GM19372 (cell line): ENCODE data around the gene PPP1R3D.
"Not testable (repeated sequence)": the region's sequence is repeated elsewhere in the genome, so short reads cannot be mapped to it uniquely, and the experiment has no call there.

Source experiments
- ATAC-seq: cut with Tn5 transposase; IDR thresholded peaks from one replicate; pipeline ENCODE4 v1.9.1; 2021; ENCODE audit warnings: mild to moderate bottlenecking, low read depth, moderate library complexity; ENCODE audit not compliant: unreplicated experiment

PPP1R3D gene, protein sequence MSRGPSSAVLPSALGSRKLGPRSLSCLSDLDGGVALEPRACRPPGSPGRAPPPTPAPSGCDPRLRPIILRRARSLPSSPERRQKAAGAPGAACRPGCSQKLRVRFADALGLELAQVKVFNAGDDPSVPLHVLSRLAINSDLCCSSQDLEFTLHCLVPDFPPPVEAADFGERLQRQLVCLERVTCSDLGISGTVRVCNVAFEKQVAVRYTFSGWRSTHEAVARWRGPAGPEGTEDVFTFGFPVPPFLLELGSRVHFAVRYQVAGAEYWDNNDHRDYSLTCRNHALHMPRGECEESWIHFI

DNA sequence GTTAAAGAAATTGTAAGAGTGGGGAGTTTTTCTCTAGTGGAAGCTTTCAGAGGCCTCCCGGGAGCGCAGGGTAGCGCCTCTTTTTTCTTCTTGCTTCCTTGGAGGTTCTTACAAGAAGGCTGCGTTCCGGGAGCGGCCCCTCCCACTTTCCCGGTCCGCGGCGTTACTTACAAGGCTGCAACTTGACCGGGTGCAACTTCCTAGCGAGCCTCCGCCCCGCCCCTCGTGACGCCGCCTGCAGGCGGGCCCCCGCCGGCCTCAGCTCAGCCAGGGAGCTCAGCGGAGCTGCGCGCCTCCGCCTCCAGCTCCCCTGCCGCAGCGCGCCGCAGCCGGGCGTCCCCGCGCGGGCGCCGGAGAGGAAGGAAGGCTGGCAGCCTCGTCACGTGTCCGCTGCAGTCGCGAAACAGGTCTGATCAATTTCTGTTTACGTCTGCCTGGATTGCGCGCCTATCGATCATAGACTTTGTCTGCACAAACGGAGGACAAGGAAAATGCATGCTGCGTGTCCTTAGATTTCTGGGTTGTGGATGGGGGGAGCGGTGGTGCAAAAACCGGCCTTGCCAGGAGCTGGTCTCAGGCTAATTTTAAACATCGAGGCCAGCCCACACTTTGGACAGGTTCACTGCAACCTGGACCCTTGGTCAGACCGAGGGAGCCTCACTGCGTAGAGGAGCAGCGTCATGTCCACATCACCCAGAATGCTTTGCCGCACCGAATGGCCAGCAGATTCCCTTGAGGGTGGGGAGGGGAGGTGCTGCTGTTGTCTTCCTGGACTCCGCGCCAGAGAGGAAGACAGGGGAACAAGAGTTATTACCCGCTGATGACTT is at the start of gene PPP1R3D, which contains the start of gene FAM217B:
TSS of gene PPP1R3D (minus strand) at position 177 of the 827 bp plus-strand sequence. CDS start 374 bp downstream, outside the sequence.
TSS of gene FAM217B (plus strand) at position 261 of the 827 bp plus-strand sequence. CDS start 3,555 bp downstream, outside the sequence.
- peak; percentile 88 for ATAC-seq

DNA sequence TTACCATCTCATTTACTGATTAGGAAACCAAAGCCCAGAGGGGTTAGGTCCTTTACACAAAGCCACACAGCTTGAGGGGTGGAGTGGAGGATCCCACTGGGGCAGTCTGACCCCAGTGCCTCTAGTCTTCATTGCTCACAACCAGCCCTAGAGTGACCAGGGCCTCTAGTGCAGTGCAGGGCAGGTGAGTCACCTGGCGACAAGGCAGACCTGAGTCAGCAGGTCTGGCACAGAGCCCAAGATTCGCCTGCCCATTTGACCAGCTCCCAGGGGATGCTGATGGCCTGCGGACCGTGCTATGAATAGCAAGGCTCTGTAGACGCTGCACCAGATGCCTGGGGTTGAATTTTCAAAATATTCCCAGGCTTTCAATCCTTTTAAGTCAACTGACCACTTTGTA is 48.0 kb upstream of the PPP1R3D start:
- no peak for ATAC-seq

DNA sequence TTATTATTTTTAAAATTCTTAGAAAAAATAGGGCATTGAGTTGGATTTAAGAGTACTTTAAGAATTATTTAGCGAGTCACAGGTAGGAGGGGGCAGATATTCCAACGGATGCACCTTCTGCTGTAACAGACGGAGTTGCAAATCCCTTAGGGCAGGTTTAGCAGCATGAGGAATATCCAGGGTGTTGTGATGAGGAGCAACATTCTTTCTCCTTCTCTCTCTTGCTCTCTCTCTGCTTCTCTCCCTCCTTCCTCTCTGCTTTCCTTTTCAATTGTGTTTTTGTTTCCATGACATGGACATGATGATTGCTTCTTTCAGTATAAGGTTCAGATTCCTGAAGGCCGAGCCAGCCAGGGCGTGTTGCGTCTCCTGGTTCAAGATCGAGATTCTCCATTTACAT is 47.0 kb upstream of the PPP1R3D start:
- no peak for ATAC-seq

DNA sequence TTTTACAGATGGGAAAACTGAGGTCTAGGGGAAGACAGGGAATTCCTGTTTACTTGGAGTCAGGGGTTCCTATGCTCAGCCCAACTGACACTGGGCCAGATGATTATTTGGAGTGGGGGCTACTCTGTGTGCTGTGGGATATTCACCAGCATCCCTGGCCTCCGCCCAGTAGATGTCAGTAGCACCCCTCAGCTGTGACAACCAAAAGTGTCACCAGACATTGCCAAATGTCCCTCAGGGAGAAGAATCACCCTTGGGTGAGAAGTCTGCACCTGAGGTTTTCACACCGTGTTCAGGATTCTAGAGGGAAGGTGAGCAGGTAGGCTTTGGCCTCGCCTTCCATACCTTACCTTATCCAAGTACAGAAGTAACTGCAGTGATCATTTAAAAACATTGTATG is 45.8 kb upstream of the PPP1R3D start:
- ATAC-seq, result no peak

DNA sequence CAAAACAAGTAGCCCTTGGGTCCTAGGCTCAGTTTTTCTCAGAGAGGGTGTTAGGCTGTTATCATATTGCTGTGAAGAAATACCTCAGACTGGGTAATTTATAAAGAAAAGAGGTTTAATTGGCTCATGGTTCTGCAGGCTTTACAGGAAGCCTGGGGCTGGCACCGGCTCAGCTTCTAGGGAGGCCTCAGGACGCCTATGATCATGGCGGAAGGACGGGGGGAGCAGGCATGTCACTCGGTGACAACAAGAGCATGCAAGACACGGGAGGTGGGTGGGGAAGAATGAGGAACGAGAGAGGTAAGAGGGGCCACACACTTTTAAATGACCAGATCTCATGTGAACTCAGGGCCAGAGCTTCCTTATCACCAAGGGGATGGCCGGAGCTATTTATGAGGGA is 45.1 kb upstream of the PPP1R3D start:
- no peak for ATAC-seq

DNA sequence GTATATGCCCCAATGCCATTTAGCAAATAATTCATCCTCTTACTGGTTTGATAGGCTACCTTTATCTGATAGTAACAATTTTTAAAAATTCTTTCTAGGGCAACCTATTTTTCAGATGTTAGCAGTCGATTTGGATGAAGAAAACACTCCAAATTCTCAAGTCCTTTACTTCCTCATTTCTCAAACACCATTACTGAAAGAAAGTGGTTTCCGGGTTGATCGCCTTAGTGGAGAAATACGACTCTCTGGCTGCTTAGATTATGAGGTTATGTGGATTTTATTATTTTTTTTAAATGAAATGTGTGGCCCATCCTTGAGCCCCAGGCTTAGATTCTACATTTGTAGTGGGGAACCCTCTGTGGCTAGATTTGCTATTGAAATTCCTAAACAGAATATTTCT is 44.4 kb upstream of the PPP1R3D start:
- ATAC-seq, result no peak

DNA sequence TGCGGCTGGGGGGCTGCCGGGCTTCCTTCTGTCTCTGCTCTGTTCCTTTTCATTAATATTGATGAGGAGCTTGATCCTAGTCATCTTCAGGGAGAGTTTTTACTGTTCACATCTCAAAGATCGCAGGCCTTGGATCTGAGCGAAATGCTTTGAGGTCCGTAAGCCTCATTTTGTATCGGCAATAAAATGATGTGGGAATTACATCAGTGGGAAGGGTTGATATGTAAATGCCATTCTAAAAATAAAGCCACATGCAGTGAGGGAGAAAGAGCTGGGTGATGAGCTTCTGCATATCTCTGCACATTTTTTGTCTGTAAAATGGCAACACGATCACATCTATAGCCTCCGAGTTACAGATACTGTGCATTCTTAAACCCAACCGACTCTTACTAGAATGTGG is 43.0 kb upstream of the PPP1R3D start:
- ATAC-seq, result no peak

DNA sequence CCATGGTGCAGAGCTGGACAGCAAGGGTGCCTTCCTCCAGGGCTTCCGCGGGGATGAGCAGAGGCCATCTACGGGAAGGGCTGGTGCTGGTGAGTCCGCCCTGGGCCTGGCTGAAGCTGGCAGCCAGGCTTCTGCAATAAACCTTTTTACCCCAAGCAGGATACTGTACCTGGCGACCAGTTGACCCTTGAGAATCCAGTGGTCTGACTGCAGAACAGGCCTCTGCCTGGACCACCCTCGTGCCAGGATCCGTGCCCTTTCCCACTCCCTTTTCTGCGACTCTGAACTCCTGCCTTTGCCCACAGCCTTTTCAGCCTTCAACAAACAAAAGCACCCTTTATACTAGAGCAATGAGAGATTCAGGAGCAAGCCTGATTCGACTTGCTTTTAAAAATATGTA is 37.0 kb upstream of the PPP1R3D start:
- no peak for ATAC-seq

DNA sequence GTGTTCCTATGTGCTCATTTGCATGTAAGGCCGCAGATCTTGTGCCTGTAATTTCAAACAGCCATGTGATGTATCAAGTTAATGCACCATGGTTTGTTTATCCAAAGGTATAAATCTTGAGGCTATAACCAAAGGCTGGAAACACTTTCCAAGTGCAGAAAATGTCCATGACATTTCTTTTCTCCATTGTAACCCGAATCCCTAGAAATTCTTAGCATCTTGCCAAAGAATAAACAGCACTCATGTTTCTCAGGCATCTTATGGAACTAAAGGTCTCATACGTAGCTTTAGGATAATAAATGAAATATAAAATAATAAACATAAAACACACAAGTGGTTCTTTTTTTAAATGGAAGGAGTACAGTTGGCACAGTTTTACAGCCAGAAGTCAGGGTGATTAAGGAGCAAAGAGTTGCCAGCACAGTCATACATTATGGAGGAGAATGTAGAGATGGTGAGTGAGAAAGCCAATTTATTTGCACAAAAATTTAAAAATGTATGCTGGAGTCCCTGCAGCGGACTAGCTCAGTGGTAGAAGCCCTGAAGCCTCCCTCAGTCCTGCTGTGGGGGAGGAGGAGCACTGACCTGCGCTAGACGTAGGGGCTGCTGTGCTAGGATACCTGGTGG is 36.2 kb upstream of the PPP1R3D start:
- ATAC-seq, result no peak

DNA sequence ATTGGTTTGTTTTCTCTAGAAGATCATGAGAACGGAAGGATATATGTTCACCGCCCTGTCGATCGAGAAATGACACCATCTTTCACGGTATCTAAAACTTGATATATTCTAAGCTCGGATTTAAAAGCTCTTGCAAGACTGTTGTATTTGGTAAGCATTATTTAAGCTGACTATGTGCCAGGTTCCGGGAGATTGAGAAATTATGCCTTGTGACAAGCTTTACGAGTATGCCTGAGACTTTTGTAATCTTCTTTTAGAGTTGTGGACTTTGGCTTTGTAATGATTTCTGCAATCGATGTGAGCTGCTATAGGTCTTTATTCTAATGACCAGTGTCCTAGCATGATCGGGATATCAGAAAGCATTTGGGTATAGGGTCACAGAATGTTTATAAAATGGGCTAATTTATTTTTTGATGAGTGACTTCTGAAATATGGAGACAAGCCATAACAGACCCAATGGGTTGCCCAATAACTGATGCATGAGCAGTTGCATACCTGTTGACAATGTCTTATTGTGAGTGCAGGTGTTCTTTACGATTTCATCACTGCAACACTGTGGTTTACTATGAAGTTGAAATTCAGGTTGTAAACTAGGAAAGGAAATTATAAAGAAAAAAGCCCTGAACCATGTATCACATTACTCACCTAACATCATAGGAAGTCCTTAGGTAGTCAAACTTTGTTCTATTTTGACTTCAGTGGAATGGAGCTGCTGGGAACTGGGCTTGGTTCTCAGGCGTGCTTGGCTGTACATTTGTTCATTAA is 32.1 kb upstream of the PPP1R3D start:
- ATAC-seq, result no peak

DNA sequence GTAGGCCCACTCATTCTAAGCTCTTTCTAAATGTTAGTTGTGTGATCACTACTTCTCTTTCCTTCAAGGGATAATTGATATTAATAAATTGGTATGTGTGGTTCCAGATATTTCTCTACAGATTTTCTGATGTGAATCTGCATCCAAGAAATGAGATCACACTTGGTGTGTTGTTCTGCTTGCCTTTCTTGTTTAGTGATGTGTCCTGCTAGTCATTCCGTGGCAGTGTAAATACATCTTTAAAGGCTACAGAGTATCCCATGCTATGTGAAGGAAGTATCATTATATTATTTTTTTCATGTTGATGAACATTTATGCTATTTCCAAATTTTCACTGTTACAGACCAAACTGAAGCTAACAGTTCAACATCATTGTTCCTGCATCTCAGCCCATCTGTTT is 31.3 kb upstream of the PPP1R3D start:
- no peak for ATAC-seq

DNA sequence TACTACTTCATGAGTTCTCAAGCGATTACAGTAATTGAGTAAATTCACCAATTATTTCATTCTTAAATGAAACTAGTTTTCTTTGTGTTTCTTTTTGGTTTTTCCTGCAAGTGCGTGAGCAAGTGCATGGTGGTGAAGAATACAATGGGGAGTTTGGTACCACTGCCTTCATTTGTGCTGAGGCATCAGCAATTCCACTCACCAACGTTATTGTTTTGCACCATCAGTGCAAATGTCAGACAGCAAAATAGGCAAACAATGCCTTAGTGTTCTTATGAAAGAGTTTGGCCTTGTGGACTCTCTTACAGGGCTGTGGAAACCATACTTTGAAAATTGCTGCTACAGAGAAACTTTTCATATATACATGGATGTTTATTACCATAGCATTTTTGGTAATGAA is 26.3 kb upstream of the PPP1R3D start:
- no peak for ATAC-seq

DNA sequence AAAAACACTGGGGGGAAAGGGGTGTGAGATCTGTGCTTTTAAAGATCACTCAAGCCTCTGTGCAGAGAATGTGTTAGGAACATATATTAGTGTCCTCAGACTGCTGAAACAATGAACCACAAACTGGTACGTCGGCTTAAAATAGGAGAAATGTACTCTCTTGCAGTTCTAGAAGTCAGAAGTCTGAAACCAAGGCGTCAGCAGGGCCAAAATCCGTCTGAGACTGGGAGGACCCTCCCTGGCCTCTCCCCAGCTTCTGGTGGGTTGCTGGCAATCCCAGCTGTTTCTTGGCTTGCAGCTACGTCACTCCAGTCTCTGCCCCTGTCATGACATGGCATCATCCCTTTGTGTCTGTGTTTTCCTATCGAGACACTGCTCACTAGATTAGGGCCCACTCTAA is 22.1 kb upstream of the PPP1R3D start:
- no peak for ATAC-seq

DNA sequence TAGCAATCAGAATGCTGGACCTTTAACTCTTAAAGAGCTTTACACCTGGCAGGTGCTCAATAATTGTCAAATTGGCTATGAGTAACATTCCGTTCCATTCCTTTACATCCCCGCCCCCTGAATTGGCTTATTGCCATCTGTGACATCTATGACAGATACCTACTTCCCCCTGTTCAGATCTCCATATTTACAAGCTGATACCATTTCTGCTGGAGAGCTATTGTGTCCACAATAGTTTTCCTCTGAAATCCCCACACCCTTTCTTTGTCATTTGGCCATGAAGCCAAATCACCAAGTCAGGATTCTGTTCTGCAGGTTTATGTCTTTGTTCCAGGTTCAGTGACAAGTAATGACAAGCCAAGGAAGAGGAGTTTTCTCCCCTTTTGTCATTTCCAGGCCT is 21.3 kb upstream of the PPP1R3D start:
- ATAC-seq, result no peak

DNA sequence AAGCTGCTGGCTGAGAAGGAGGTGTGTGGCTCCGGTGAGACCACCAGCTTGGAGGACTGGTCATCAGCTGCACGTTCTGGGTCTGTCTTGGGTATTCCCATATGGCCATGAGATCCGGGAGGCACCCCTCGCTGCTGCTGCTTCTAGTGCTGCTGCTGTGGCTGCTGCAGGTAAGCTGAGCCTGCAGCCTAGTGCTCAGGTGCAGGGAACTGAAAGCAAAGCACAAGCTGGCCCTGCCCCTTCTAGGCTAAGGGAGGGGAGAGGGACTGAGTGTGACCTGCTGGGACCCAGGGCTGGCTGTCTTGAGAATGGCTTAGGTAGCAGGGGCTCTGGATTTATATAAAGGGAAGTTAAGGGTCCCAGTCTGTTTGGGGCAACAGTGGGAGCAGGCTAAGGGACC is 18.5 kb upstream of the PPP1R3D start:
- ATAC-seq, result no peak

DNA sequence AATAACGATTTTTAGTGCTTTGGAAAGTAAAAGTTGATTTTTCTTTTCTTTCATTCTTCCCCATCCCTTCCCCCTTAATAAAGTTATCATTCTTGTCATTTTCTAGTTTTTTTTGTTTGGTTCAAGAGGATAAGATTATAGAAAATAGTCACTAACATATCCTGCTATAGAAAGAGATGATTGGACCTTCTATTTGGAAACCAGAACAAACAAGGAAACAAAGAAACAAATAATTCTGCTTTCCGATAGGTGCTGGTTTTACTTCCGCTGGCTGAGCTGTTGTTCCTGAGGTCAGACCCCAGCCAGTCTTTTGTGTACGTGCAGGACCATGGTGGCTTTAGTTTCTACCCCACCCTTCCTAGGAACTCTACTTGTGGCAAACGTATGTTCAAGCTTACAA is 18.0 kb upstream of the PPP1R3D start, which contains the start of gene CDH26:
TSS of gene CDH26 (plus strand) at position 301 of the 400 bp plus-strand sequence. CDS start 304 bp downstream, outside the sequence.
- no peak for ATAC-seq

DNA sequence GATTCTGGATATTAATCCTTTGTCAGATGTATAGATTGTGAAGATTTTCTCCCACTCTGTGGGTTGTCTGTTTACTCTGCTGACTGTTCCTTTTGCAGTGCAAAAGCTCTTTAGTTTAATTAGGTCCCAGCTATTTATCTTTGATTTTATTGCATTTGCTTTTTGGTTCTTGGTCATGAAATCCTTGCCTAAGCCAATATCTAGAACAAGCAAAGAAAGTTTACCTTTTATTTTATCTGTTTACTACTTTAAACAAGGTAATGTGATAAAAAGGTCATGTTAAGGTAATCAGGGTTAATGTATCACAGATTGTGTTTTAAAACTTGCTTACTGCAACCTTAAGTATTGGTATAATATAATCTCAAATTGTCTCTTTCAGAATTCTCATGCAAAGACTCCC is 17.5 kb upstream of the PPP1R3D start:
- ATAC-seq, result not testable (repeated sequence)

DNA sequence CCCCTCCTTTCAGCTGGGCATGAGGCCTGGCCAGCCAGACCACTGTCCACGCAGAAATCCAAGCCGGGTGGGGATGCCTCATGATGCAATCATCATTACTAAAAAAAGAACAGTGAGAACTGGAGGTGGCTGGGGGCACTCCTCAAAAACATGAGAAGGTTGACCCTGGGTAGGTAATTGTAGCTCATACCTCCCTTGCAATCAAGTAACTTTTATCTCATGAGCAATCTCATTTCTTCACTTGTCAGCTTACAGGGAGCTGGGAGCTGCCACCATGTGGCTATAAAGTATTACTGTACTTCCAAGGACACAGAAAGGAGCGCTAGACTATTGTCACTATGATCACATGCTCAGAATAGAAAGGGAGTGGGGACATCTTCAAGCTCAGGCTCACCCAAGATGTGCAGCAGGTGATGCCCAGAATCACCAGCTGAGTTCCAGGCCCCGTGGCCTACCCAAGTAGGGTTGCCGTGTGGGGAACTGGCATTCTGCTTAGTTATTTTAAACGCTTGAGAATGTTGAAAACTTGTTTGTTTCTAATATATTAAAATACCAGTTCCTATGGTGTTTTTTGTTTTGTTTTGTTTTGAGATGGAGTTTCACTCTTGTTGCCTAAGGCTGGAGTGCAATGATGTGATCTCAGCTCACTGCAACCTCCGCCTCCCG is 15.2 kb upstream of the PPP1R3D start:
- ATAC-seq, result no peak

DNA sequence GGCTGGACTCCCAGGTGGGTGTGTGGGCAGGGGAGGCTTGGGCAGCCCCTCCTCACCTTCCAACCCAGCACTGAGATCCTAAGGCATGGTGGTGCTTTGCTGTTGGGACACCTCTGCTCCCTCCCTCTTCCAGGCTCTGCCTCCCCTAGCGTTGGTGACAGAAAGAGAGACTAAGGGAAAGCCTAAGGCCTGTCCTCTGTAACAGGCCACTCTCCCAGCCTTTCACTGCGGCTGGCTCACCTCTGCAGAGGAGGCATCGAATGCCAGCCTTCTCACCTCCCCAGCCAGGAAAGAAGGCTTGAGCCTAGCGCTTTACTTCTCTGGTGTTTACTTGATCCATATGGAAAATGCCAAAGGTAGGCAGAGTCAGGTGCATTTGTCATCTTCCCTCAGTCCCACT is 14.6 kb upstream of the PPP1R3D start:
- no peak for ATAC-seq

DNA sequence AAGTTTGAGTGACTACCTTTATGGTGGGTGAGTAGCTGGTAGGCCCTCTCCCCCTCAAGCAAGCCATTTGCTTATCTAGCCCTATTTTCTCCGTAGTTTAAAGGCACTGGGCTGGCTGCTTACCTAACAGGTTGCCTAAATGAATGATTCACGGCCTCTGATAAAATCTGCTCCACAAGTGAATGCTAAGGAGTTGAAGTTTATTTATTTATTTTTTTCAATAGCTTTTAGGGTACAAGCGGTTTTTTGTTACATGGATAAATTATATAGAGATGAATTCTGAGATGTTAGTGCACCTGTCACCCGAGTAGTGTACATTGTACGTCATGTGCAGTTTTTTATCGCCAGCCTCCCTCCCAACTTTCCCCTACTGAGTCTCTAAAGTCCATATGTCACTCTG is 9.8 kb upstream of the PPP1R3D start:
- no peak for ATAC-seq
